Measurements from ENCODE around the gene MYL2. TPM values are rescaled to one million over a fixed set of nuclear protein-coding genes. Genes with fewer than 3 reads are reported as not detected.

Gene MYL2
- total RNA-seq, 4 donors from 2014 or later: not detected

DNA sequence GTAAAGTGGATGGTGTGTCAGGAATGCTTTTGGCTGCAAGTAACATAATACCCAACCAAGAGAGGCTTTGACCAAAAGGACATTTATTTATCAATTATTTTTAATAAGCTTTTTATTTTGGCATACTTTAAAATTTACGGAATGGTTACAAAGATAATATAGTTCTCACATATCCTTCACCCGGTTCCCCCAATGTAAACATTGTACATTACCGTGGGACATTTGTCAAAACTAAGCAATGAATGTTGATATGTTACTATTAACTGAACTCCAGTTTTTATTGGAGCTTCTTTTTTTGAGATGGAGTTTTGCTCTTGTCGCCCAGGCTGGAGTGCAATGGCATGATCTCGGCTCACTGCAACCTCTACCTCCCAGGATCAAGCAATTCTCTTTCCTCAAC, 50.6 kb downstream of the MYL2 start:
- Histone ChIP-seq H3K4me1 (no peaks in the 10 kb centered on the region), H3K9me3 (no peaks in the 10 kb centered on the region), H3K27ac (no peak overlapping the region), H3K36me3 (no peaks in the 10 kb centered on the region), H3K27me3 (no peaks in the 10 kb centered on the region), H3K4me3 (no peak overlapping the region)
- WGBS: 90% methylated on average over 5 of the region's 5 CpGs
- TF ChIP-seq EP300 (IDR thresholded peaks at IDR 0.05) (no peak), POLR2AphosphoS5 (IDR thresholded peaks at IDR 0.05) (no peak), POLR2A (IDR thresholded peaks at IDR 0.05) (no peak)
- TF ChIP-seq, protein P1, sequence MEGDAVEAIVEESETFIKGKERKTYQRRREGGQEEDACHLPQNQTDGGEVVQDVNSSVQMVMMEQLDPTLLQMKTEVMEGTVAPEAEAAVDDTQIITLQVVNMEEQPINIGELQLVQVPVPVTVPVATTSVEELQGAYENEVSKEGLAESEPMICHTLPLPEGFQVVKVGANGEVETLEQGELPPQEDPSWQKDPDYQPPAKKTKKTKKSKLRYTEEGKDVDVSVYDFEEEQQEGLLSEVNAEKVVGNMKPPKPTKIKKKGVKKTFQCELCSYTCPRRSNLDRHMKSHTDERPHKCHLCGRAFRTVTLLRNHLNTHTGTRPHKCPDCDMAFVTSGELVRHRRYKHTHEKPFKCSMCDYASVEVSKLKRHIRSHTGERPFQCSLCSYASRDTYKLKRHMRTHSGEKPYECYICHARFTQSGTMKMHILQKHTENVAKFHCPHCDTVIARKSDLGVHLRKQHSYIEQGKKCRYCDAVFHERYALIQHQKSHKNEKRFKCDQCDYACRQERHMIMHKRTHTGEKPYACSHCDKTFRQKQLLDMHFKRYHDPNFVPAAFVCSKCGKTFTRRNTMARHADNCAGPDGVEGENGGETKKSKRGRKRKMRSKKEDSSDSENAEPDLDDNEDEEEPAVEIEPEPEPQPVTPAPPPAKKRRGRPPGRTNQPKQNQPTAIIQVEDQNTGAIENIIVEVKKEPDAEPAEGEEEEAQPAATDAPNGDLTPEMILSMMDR (IDR thresholded peaks at IDR 0.05): no peak
- DNase-seq (ENCODE audit: low spot score in 2 of 2): no peak

DNA sequence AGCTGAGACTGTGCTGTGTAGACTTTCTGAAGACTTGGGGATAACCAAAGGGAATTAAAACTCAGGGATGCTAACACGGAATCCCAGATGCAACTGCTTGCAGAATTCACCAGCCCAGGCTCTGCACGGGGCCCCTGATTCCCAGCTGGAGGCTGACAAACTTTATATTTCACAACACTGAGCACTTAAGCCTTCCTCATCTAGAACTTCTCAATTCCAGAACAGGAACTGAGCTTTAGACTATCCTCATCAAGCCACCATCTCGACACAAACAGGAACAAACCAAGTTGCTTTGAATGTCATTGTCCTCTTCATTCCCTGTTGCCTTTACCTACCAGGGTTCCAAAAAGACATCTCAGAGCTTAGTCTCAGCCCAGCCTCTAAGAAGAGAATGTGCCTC, 51.4 kb downstream of the MYL2 start:
- Histone ChIP-seq H3K27ac (no peak overlapping the region), H3K4me3 (no peak overlapping the region), H3K27me3 (no peaks in the 10 kb centered on the region), H3K4me1 (no peaks in the 10 kb centered on the region), H3K9me3 (no peaks in the 10 kb centered on the region), H3K36me3 (no peaks in the 10 kb centered on the region)
- WGBS: 67% methylated on average over 3 of the region's 3 CpGs
- no peak for TF ChIP-seq EP300 (IDR thresholded peaks at IDR 0.05)
- TF ChIP-seq POLR2AphosphoS5 (IDR thresholded peaks at IDR 0.05): no peak
- TF ChIP-seq POLR2A (IDR thresholded peaks at IDR 0.05): no peak
- TF ChIP-seq, protein P1 (IDR thresholded peaks at IDR 0.05): no peak
- DNase-seq (ENCODE audit: low spot score in 2 of 2): no peak

DNA sequence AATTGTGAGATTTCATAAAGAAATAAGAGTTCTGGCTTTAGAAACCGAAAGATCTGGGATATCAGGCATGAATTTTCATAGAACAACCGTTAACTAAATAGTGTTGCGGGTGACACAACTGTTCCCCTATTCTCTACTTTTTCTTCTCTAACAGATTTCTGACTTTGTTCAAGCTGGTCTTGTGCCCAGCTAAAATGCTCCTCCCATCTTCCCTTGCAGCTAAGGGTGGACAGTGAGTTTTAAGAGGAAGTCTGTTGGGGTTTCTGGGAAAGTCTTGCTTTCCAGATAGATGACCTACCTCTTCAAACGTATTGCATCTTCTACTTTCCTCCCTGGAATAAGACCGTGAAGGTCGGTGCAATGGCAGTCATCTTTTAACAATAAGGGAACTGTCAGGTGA, 54.9 kb downstream of the MYL2 start:
- TF ChIP-seq, protein P1 (IDR thresholded peaks at IDR 0.05): no peak
- no peak for TF ChIP-seq POLR2A (IDR thresholded peaks at IDR 0.05)
- no peak for TF ChIP-seq POLR2AphosphoS5 (IDR thresholded peaks at IDR 0.05)
- TF ChIP-seq EP300 (IDR thresholded peaks at IDR 0.05): no peak
- WGBS: 85% methylated on average over 6 of the region's 6 CpGs
- H3K27ac ChIP-seq: no peak overlapping the region
- H3K27me3 ChIP-seq: no peaks in the 10 kb centered on the region
- H3K36me3 ChIP-seq: no peaks in the 10 kb centered on the region
- H3K9me3 ChIP-seq: no peaks in the 10 kb centered on the region
- no peak overlapping the region for H3K4me3 ChIP-seq
- H3K4me1 ChIP-seq: no peaks in the 10 kb centered on the region
- no peak for DNase-seq (ENCODE audit: low spot score in 2 of 2)

DNA sequence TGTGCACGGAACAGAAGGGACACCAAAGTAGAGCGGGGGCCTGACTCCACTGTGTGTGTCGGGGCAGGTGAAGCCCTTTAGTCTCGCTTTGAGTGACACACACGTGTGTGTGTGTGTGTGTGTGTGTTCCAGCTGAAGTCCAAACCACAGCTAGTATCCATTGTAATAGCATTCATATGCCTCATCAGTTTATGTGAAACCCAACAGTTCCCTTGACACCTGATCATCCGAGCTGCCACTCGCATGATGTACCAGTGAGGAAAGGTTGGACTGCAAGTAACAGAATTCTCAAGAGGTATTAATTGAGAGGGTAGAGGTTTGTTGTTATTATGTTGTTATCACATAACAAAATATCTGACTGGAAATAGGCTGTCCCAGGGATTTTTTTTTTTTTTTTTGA, 57.2 kb downstream of the MYL2 start:
- H3K27ac ChIP-seq: no peak overlapping the region
- TF ChIP-seq POLR2AphosphoS5 (IDR thresholded peaks at IDR 0.05) (no peak), EP300 (IDR thresholded peaks at IDR 0.05) (no peak), POLR2A (IDR thresholded peaks at IDR 0.05) (no peak)
- TF ChIP-seq, protein P1 (IDR thresholded peaks at IDR 0.05): no peak
- no peaks in the 10 kb centered on the region for H3K36me3 ChIP-seq
- H3K9me3 ChIP-seq: no peaks in the 10 kb centered on the region
- H3K4me1 ChIP-seq: no peaks in the 10 kb centered on the region
- DNase-seq (ENCODE audit: low spot score in 2 of 2): no peak
- no peak overlapping the region for H3K4me3 ChIP-seq
- 86% methylated on average over 7 of the region's 7 CpGs for WGBS
- no peaks in the 10 kb centered on the region for H3K27me3 ChIP-seq

DNA sequence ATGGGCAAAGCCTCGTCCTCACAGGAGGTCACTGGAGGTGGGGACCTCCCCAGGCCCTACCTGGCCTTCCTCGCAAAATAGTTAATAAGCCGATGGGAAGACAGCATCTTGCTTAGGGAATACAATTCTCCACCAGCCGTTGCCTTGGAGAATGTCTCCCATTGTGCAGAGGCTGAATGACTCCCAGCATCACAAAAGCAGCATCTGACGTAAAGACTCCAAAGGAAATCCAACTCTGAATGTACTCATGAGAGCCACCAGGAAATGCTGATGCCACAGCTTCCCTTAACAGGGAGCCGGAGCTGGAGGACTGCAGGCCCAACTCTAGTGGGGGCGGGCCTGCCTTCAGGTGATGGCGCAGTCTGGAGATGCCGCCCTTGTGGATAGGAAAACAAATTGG, 58.0 kb downstream of the MYL2 start:
- Histone ChIP-seq H3K4me3 (no peak overlapping the region), H3K36me3 (no peaks in the 10 kb centered on the region), H3K27ac (no peak overlapping the region), H3K4me1 (no peaks in the 10 kb centered on the region), H3K27me3 (no peaks in the 10 kb centered on the region), H3K9me3 (no peaks in the 10 kb centered on the region)
- DNase-seq (ENCODE audit: low spot score in 2 of 2): no peak
- TF ChIP-seq, protein P1 (IDR thresholded peaks at IDR 0.05): no peak
- TF ChIP-seq EP300 (IDR thresholded peaks at IDR 0.05) (no peak), POLR2A (IDR thresholded peaks at IDR 0.05) (no peak), POLR2AphosphoS5 (IDR thresholded peaks at IDR 0.05) (no peak)
- WGBS: 91% methylated on average over 9 of the region's 9 CpGs

Measured in suprapubic skin (tissue), 4 donors.